GM12872 (cell line): Measurements from ENCODE around the gene MAP1LC3B.
A peak's percentile ranks its signal among the peaks of the same experiment; 100 is the strongest.

Experiments used
- TF ChIP-seq, protein P1 (sequence below): IDR thresholded peaks from 3 replicates; pipeline ENCODE4 v1.5.1; 2011; ENCODE audit warnings: low read depth, mild to moderate bottlenecking, low read length, moderate library complexity; ENCODE audit not compliant: insufficient read depth

MAP1LC3B gene

DNA sequence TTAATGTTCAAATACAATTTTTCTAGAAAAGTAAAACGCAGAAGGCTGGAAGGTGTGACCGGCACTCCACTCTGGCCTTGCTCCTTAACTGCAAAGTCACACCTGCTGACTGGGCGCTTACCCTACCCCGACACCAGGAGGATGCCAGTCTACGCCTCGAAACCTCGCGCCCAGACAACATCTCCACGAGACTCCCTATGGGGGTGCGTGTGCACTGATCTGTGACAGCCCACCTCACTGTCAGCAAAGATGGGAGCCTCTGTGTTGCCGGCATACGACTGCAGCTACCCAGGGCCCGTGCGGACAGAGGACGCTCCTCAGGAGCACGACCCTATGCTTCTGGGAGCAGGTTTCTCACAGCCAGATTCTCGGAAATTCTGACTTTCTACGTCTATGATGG is 26.1 kb downstream of the MAP1LC3B start:
- TF ChIP-seq, protein P1, sequence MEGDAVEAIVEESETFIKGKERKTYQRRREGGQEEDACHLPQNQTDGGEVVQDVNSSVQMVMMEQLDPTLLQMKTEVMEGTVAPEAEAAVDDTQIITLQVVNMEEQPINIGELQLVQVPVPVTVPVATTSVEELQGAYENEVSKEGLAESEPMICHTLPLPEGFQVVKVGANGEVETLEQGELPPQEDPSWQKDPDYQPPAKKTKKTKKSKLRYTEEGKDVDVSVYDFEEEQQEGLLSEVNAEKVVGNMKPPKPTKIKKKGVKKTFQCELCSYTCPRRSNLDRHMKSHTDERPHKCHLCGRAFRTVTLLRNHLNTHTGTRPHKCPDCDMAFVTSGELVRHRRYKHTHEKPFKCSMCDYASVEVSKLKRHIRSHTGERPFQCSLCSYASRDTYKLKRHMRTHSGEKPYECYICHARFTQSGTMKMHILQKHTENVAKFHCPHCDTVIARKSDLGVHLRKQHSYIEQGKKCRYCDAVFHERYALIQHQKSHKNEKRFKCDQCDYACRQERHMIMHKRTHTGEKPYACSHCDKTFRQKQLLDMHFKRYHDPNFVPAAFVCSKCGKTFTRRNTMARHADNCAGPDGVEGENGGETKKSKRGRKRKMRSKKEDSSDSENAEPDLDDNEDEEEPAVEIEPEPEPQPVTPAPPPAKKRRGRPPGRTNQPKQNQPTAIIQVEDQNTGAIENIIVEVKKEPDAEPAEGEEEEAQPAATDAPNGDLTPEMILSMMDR: no peak

DNA sequence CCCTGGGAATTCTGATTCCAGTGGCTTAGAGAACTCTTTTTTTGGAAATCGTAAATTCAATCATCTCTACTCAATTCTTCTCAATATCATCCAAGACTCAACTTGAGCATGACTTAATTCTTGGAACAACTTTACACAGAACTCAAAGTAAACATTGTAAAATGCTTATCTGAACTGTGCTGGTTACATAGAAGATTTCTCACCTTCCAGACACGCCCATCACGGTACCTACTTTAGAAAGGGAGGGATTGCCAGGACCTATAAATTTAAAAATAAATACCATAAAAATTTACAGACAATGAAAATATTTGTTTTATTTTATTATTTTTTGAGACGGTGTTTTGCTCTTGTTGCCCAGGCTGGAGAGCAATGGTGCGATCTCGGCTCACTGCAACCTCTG is 26.5 kb downstream of the MAP1LC3B start:
- TF ChIP-seq, protein P1: no peak

DNA sequence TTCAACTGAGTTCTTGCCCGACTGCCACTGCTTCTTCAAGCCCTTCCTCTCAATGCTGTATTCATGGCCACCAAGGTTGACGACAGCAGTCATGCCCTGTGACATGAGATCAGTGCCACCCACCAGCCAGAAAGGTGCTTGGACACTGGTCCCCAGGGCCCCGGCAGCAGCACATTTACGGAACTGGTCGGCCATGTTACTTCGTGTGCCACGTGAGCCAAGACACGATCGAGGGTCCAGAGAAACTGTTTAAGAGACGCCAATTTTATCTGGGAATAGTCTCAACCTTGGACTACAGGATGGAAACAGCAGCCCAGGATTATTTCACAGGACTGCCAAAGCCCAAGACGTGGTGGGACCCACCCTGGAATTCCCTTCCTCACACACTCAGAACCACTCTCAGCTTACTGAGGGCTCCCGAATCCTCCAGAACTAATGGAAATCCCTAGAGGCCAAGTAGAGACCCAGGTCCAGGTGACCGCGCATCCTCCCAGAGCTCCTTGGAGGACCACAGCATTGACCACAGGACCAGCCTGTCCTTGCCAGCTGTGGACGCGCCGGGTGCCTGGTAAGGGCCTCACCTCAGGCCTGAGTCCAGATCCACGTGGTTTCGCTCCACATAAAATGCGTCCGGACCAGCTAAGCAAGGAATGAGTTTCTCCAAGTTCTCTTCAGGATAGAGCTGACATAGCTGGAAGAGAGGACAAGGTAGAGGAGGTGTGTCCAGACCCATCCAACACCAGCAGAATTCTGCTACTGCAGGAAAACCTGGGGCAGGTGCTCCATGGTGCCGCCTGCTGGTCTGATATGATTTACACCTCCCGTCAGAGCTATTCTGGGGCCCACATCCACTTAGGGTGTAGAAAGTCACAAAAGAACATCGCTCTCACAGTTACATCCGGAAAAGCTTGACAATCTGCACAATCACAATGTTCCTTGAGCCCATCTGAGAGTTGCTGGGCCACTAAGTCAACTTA is 28.2 kb downstream of the MAP1LC3B start:
- TF ChIP-seq, protein P1: peak; percentile 24; the same call in 1 of the 3 replicates

DNA sequence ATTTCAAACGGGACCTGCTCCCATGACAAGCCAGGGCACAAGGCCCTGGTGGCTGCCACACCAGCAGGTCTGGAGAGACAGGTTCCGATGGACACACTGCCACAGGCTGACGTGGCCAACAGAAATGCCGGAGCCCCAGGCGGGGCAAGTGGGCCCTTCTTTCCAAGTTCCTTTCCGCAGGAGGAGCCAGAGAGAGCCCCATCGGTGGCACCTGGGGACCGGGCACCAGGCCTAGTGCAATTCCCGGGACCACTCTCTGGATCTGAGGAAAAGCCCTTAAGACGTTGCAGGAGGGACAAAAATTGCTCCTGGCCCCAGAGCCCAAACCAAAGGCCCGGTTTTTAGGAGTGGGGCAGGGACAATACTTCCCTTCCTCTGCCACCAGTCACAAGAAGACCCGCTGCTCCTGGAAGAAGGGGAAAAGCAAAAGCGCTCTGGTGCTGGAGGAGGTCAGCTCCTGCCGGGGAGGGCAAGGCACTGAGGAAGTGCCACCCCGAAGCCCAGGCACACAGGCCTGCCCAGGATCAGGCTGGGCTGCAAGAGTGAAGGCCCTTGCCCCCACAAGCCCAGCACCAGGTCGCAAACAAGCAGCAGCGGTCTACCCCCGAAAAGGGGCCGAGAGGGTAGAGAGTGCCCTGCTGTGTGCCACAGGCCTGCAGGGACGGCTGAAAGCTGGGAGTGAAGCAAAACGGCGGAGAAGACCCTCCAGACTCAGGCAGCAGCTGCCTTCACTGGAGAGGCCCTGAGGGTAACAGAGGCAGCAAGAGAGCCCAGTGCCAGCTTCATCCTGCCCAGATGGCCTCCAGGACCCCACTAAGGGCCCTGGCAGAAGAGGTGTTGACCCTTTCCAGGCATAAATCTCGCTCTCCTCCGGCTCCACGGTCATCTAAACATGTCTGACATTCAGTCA is 29.1 kb downstream of the MAP1LC3B start:
- TF ChIP-seq, protein P1: no peak

DNA sequence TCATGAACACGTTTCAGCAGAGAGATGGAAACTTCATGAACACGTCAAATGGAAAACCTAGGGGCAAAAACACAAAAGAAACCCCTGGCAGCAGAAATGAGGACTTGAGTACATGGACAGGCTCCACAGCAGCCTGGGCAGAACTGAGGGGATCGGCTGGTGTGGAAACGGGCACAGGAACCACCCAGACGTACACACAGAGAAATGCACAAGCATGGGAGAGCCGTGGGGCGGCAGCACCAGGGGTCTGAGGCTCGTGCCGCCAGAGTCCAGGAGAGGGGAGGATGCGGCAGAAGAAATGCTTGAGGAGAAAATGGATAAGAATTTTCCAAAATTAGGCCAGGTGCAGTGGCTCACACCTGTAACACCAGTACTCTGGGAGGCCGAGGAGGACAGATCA is 30.0 kb downstream of the MAP1LC3B start:
- TF ChIP-seq, protein P1: no peak

DNA sequence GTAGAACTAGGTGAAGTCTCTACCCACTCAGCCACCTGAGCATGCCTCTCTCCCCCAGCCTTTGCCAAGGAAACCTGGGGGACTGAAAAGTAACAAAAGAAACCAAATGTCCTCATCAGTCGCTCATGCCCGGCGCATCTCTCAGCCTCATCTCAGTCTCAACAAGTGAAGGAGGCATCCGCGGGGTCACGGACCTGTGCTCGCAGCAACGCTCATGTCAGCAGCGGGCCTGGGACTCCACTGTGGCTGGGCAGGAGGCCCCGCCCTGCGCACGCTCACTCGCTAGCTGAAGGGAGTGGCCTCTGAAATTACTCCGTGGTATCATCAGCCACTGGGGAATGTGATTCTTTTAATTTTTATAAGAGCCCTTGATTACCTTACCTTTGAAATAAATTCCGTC is 31.3 kb downstream of the MAP1LC3B start:
- TF ChIP-seq, protein P1: no peak

DNA sequence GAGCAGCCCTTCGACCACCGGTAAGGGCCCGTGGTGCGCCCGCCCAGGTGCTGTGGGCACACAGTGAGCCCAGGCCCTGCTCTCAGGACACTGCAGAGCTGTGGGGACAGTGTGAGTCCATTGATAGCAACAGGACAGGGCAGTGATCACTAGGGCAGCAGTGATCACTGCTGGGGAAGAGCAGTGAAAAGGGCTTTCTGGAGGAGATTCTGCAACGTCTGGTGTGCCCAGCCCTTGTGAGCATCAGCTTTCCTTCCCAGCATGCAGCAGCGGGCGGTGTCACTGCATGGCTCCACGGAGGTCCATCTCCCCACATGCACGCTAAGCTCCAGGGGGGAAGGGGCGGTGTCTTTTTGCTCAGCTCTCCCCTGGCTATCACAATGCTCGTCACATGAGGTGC is 32.1 kb downstream of the MAP1LC3B start:
- TF ChIP-seq, protein P1: no peak
